ENCODE measurements around the gene GTPBP6. TPM values are rescaled to one million over a fixed set of nuclear protein-coding genes. Genes with fewer than 3 reads are reported as not detected.

Gene GTPBP6
- total RNA-seq, 3 donors from 2014 or later (not counting 1 experiment from before 2014, with no cell fraction given): 46.9 to 62.8 (median 49.8) TPM

DNA sequence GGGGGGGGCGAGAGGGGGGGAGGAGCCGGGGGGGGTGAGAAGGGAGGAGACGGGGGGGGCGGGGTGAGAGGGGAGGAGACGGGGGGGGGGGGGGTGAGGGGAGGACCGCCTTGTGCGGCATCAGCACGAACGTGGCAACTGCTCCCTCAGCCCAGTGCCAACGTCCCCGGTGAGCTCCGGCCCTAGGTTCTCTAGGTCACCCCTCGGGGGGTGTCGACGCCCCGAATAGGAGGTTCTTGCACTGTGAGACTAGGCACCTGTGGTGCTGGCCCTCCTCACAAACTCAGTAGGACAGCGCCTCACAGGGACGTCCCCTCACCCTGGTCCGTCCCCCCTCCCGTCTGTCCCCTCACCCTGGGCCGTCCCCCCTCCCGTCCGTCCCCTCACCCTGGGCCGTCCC lies 21.5 kb upstream of the GTPBP6 start:
- H3K27me3 ChIP-seq (ENCODE audit: control insufficient read depth, insufficient read depth, low read length): no peaks in the 10 kb centered on the region
- ATAC-seq: no peak
- peaks cover 0 to 2% of the 10 kb centered on the region in 2 donors for H3K4me1 Mint-ChIP-seq
- no peaks in the 10 kb centered on the region for H3K4me1 ChIP-seq (ENCODE audit: control insufficient read depth, insufficient read depth, low read length)
- H3K27ac Mint-ChIP-seq: no peak overlapping the region
- no peaks in the 10 kb centered on the region for H3K9me3 ChIP-seq (ENCODE audit: control insufficient read depth, insufficient read depth, low read length)
- no peak overlapping the region for H3K27ac ChIP-seq (ENCODE audit: low read length)
- no peaks in the 10 kb centered on the region for H3K36me3 Mint-ChIP-seq
- H3K4me3 ChIP-seq (ENCODE audit: low read length): no peak overlapping the region
- 80% methylated on average over 14 of the region's 24 CpGs for WGBS (ENCODE audit: insufficient coverage)
- H3K36me3 ChIP-seq (ENCODE audit: control insufficient read depth, insufficient read depth, low read length): no peaks in the 10 kb centered on the region
- no peaks in the 10 kb centered on the region for H3K27me3 Mint-ChIP-seq (ENCODE audit: low read depth in 2 of 2)
- peak in 1 of 2 donors; percentile 11 for DNase-seq
- intact Hi-C loops (cut with micrococcal nuclease): loop anchor here (10.0 kb wide), 1 partner anchor 65 kb away; no protein-coding TSS in a partner anchor
- no peak overlapping the region for H3K4me3 Mint-ChIP-seq
- peaks cover 2 to 3% of the 10 kb centered on the region in 2 donors for H3K9me3 Mint-ChIP-seq
- TF ChIP-seq, protein P1, sequence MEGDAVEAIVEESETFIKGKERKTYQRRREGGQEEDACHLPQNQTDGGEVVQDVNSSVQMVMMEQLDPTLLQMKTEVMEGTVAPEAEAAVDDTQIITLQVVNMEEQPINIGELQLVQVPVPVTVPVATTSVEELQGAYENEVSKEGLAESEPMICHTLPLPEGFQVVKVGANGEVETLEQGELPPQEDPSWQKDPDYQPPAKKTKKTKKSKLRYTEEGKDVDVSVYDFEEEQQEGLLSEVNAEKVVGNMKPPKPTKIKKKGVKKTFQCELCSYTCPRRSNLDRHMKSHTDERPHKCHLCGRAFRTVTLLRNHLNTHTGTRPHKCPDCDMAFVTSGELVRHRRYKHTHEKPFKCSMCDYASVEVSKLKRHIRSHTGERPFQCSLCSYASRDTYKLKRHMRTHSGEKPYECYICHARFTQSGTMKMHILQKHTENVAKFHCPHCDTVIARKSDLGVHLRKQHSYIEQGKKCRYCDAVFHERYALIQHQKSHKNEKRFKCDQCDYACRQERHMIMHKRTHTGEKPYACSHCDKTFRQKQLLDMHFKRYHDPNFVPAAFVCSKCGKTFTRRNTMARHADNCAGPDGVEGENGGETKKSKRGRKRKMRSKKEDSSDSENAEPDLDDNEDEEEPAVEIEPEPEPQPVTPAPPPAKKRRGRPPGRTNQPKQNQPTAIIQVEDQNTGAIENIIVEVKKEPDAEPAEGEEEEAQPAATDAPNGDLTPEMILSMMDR (IDR thresholded peaks at IDR 0.05): no peak

DNA sequence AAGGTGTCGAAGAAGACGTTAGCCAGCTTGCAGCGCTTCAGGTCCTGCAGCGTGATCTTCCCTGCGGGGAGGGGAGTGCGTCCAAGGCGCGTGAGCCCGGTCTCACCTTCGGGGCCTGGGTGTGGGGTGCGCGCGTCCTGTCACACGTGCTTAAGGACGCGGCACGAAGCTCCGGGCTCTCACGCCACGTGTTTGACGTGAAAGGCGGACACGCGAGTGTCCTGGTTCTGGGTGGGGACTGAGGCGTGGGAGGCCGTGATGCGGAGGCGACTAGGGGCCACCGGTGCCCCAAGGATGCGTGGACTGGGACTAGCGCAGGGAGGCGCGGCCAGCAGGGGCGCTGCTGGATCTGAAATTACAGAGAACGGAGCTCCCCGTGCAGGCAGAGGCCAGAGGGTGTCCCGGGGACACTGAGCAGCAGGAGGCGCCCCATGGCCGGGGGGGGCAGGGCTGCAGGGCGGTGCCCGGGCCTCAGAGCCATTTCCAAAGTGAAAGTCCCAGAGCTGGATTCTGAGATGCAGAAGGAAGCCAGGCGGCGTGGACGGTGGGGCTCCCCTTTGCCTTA lies 20.3 kb upstream of the GTPBP6 start:
- H3K27ac Mint-ChIP-seq: peak overlapping the region in 1 of 2 donors; percentile 40
- WGBS (ENCODE audit: insufficient coverage): 97% methylated on average over 41 of the region's 44 CpGs
- Histone ChIP-seq H3K27me3 (ENCODE audit: control insufficient read depth, insufficient read depth, low read length) (no peaks in the 10 kb centered on the region), H3K4me3 (ENCODE audit: low read length) (no peak overlapping the region), H3K36me3 (ENCODE audit: control insufficient read depth, insufficient read depth, low read length) (no peaks in the 10 kb centered on the region), H3K9me3 (ENCODE audit: control insufficient read depth, insufficient read depth, low read length) (no peaks in the 10 kb centered on the region), H3K27ac (ENCODE audit: low read length) (no peak overlapping the region), H3K4me1 (ENCODE audit: control insufficient read depth, insufficient read depth, low read length) (no peaks in the 10 kb centered on the region)
- peak in 1 of 2 donors; percentile 35 for DNase-seq
- intact Hi-C loops (cut with micrococcal nuclease): no loop called here
- TF ChIP-seq, protein P1 (IDR thresholded peaks at IDR 0.05): no peak
- H3K27me3 Mint-ChIP-seq (ENCODE audit: low read depth in 2 of 2): no peaks in the 10 kb centered on the region
- H3K9me3 Mint-ChIP-seq: peaks cover 2 to 3% of the 10 kb centered on the region in 2 donors
- ATAC-seq: peak in 1 of 3 donors; percentile 48
- H3K4me3 Mint-ChIP-seq: no peak overlapping the region
- no peaks in the 10 kb centered on the region for H3K36me3 Mint-ChIP-seq
- no peaks in the 10 kb centered on the region for H3K4me1 Mint-ChIP-seq

DNA sequence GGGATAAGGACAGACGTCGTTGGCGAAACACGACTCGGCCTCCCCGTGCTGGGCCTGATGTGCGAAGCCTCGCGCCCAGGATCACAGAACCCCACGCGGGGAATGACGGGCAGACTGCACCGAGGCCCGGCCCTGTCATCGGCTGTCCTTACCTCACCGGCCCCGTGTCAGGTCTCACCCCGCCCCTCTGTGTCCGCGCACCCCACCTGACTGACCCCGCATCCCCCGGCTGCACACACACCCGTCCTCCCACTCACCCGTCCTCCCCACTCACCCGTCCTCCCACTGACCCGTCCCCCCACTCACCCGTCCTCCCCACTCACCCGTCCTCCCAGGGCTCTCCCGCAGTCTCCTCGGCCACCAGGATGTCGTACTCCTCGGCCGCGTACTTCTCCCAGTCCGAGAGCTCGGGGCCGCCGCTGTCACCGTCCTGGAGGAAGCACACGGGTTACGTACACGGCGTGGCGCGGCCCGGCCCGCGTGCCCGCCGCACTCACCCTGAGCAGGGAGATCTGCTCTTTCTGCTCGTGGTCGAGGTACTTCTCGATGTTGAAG lies 19.8 kb upstream of the GTPBP6 start:
- H3K9me3 ChIP-seq (ENCODE audit: control insufficient read depth, insufficient read depth, low read length): no peaks in the 10 kb centered on the region
- DNase-seq (peak in 1 of 2 donors; percentile 16), ATAC-seq (peak in 1 of 3 donors; percentile 30)
- no peaks in the 10 kb centered on the region for H3K27me3 ChIP-seq (ENCODE audit: control insufficient read depth, insufficient read depth, low read length)
- H3K4me3 ChIP-seq (ENCODE audit: low read length): no peak overlapping the region
- H3K27ac ChIP-seq (ENCODE audit: low read length): no peak overlapping the region
- peaks cover under 1% of the 10 kb centered on the region for H3K36me3 ChIP-seq (ENCODE audit: control insufficient read depth, insufficient read depth, low read length)
- Mint-ChIP-seq H3K4me3 (no peak overlapping the region), H3K27ac (peak overlapping the region in 1 of 2 donors; percentile 40), H3K36me3 (no peaks in the 10 kb centered on the region), H3K4me1 (no peaks in the 10 kb centered on the region), H3K9me3 (peaks cover 2 to 3% of the 10 kb centered on the region in 2 donors), H3K27me3 (ENCODE audit: low read depth in 2 of 2) (no peaks in the 10 kb centered on the region)
- no peaks in the 10 kb centered on the region for H3K4me1 ChIP-seq (ENCODE audit: control insufficient read depth, insufficient read depth, low read length)
- intact Hi-C loops (cut with micrococcal nuclease): no loop called here
- 94% methylated on average over 53 of the region's 53 CpGs for WGBS (ENCODE audit: insufficient coverage)
- TF ChIP-seq, protein P1 (IDR thresholded peaks at IDR 0.05): no peak
